Measurements from ENCODE around the gene ATP5PD. TPM values are rescaled to one million over a fixed set of nuclear protein-coding genes. Genes with fewer than 3 reads are reported as not detected.
A peak's percentile ranks its signal among the peaks of the same experiment; 100 is the strongest.

ATP5PD gene
- total and polyA plus RNA-seq, 2 of the 13 experiments (the other 11 are each of a cell fraction or from before 2014, with no cell fraction given) = 158 to 428 TPM

- TF ChIP-seq ZNF253 (CRISPR knock-in tag; IDR thresholded peaks at IDR 0.05; ENCODE audit: borderline replicate concordance) (0 out of 2 replicates have a peak, but pooled peaks have one; percentile 6), EZH2 (conservative IDR thresholded peaks at IDR 0.05; ENCODE audit: low read depth, low read length) (no peak), PHF8 (CRISPR knock-in tag; IDR thresholded peaks at IDR 0.05) (no peak), TBX3 (IDR thresholded peaks at IDR 0.05; ENCODE audit: borderline replicate concordance) (no peak), IRF2 (CRISPR knock-in tag; IDR thresholded peaks at IDR 0.05) (0 out of 2 replicates have a peak, but pooled peaks have one; percentile 54), SP4 (CRISPR knock-in tag; IDR thresholded peaks at IDR 0.05) (peak; percentile 41; the same call in 1 of the 2 replicates), FOSL2 (CRISPR knock-in tag; IDR thresholded peaks at IDR 0.05) (peak; percentile 94), HOXA3 (CRISPR knock-in tag; IDR thresholded peaks at IDR 0.05) (peak; percentile 46; the same call in 1 of the 2 replicates), SOX13 (IDR thresholded peaks at IDR 0.05) (0 out of 2 replicates have a peak, but pooled peaks have one; percentile 11), SOX13 (CRISPR knock-in tag; conservative IDR thresholded peaks at IDR 0.05 in 1 of 2, IDR thresholded peaks at IDR 0.05 in 1 of 2) (peak in 1 of 2 experiments; percentile 29; a peak in 1 of 4 replicates), SNAPC4 (CRISPR knock-in tag; IDR thresholded peaks at IDR 0.05) (0 out of 2 replicates have a peak, but pooled peaks have one; percentile 55), ZNF451 (CRISPR knock-in tag; IDR thresholded peaks at IDR 0.05) (0 out of 2 replicates have a peak, but pooled peaks have one; percentile 16), ZFP41 (CRISPR knock-in tag; IDR thresholded peaks at IDR 0.05; ENCODE audit: borderline replicate concordance) (no peak), KDM5B (CRISPR knock-in tag; IDR thresholded peaks at IDR 0.05; ENCODE audit: borderline replicate concordance) (no peak; the same call in 1 of the 2 replicates), ZNF18 (CRISPR knock-in tag; IDR thresholded peaks at IDR 0.05; ENCODE audit: insufficient replicate concordance) (peak; percentile 66), NR2F6 (IDR thresholded peaks at IDR 0.05) (peak; percentile 67), NR2F6 (CRISPR knock-in tag; IDR thresholded peaks at IDR 0.05) (peak; percentile 74), ARNT2 (CRISPR knock-in tag; IDR thresholded peaks at IDR 0.05; ENCODE audit: low read depth) (no peak), PPARG (CRISPR knock-in tag; conservative IDR thresholded peaks at IDR 0.05) (peak; percentile 72), NFATC3 (CRISPR knock-in tag; IDR thresholded peaks at IDR 0.05) (0 out of 2 replicates have a peak, but pooled peaks have one; percentile 55), MXI1 (IDR thresholded peaks at IDR 0.05; ENCODE audit: borderline replicate concordance, low read depth, low read length) (0 out of 3 replicates have a peak, but pooled peaks have one; percentile 14), ATF4 (CRISPR knock-in tag; IDR thresholded peaks at IDR 0.05) (no peak)
Observed at GRCh38 chr17:75088465-75089417, 42.0 kb upstream of the ATP5PD start (continued).
